ENCODE results near the gene STXBP5.
"Not testable (repeated sequence)": the region's sequence is repeated elsewhere in the genome, so short reads cannot be mapped to it uniquely, and the experiment has no call there.

The STXBP5 gene

GRCh38 chr6:147246853-147247635, 42.8 kb downstream of the STXBP5 start:
- DNase-seq (ENCODE audit: low spot score) = no peak

GRCh38 chr6:147248859-147249258, 44.6 kb downstream of the STXBP5 start:
- peak; percentile 19 for DNase-seq (ENCODE audit: low spot score)

- DNase-seq (ENCODE audit: low spot score) = no peak
Observed at GRCh38 chr6:147251072-147251471, 46.9 kb downstream of the STXBP5 start.

GRCh38 chr6:147254929-147255473, 50.8 kb downstream of the STXBP5 start:
- DNase-seq (ENCODE audit: low spot score) = not testable (repeated sequence)

GRCh38 chr6:147255948-147256674, 51.9 kb downstream of the STXBP5 start:
- DNase-seq (ENCODE audit: low spot score) = no peak

- no peak for DNase-seq (ENCODE audit: low spot score)
Observed at GRCh38 chr6:147257760-147258159, 53.5 kb downstream of the STXBP5 start.

- DNase-seq (ENCODE audit: low spot score) = no peak
Observed at GRCh38 chr6:147260091-147260490, 55.9 kb downstream of the STXBP5 start.

- no peak for DNase-seq (ENCODE audit: low spot score)
Observed at GRCh38 chr6:147262946-147263345, 58.7 kb downstream of the STXBP5 start.

GRCh38 chr6:147266821-147267220, 62.6 kb downstream of the STXBP5 start:
- no peak for DNase-seq (ENCODE audit: low spot score)

- no peak for DNase-seq (ENCODE audit: low spot score)
Observed at GRCh38 chr6:147267658-147268057, 63.4 kb downstream of the STXBP5 start.

GRCh38 chr6:147268254-147268653, 64.0 kb downstream of the STXBP5 start:
- no peak for DNase-seq (ENCODE audit: low spot score)

GRCh38 chr6:147274012-147274411, 69.8 kb downstream of the STXBP5 start:
- no peak for DNase-seq (ENCODE audit: low spot score)

GRCh38 chr6:147274776-147275175, 70.6 kb downstream of the STXBP5 start:
- DNase-seq (ENCODE audit: low spot score) = no peak

- no peak for DNase-seq (ENCODE audit: low spot score)
Observed at GRCh38 chr6:147278891-147279290, 74.7 kb downstream of the STXBP5 start.

GRCh38 chr6:147279427-147279826, 75.2 kb downstream of the STXBP5 start:
- DNase-seq (ENCODE audit: low spot score) = no peak

GRCh38 chr6:147281895-147282565, 77.8 kb downstream of the STXBP5 start:
- DNase-seq (ENCODE audit: low spot score) = no peak

- no peak for DNase-seq (ENCODE audit: low spot score)
Observed at GRCh38 chr6:147282566-147282959, 78.3 kb downstream of the STXBP5 start.

GRCh38 chr6:147283460-147283859, 79.2 kb downstream of the STXBP5 start:
- no peak for DNase-seq (ENCODE audit: low spot score)

GRCh38 chr6:147285087-147285855, 81.1 kb downstream of the STXBP5 start:
- DNase-seq (ENCODE audit: low spot score) = peak; percentile 27

- no peak for DNase-seq (ENCODE audit: low spot score)
Observed at GRCh38 chr6:147287869-147288271, 83.7 kb downstream of the STXBP5 start.

GRCh38 chr6:147297124-147297523, 92.9 kb downstream of the STXBP5 start:
- DNase-seq (ENCODE audit: low spot score) = no peak
